Thyroid gland (tissue), 4 donors: ENCODE data around the gene POT1. TPM values are rescaled to one million over a fixed set of nuclear protein-coding genes. Genes with fewer than 3 reads are reported as not detected.

Experiments
- DNase-seq, 2 donors: peaks; one replicate each; pipeline ENCODE4 v3.0.0-alpha.2; 2019
- H3K27ac ChIP-seq, 3 donors: fragments of 200-600 bp; sonication (generic); 1 replicate in 2 of 3; 2 replicates in 1 of 3; pipeline ENCODE4 v1.5.1; 2016 to 2019; ENCODE audit warnings: mild to moderate bottlenecking in 1 of 3, moderate library complexity in 1 of 3
- H3K27me3 ChIP-seq: fragments of 200-600 bp; sonication (generic); one replicate; pipeline ENCODE4 v1.5.1; 2019
- H3K36me3 ChIP-seq, 2 donors: fragments of 200-600 bp; sonication (generic); one replicate each; pipeline ENCODE4 v1.5.1; 2016 to 2019
- H3K4me1 ChIP-seq, 2 donors: fragments of 200-600 bp; sonication (generic); one replicate each; pipeline ENCODE4 v1.5.1; 2017 to 2019
- H3K4me3 ChIP-seq, 3 donors: fragments of 200-600 bp; sonication (generic); replicated peaks in 1 of 3; 1 replicate in 2 of 3; 2 replicates in 1 of 3; pipeline ENCODE4 v1.5.1; 2016; ENCODE audit warnings: mild to moderate bottlenecking in 1 of 3
- H3K9me3 ChIP-seq: fragments of 200-600 bp; sonication (generic); one replicate; pipeline ENCODE4 v1.5.1; 2017
- CTCF ChIP-seq, 6 experiments: fragments of 200-600 bp in 3 of 6; fragments of 450-650 bp in 3 of 6; sonication (generic) in 3 of 6; IDR thresholded peaks; one replicate each; pipeline ENCODE4 v1.5.1; 2016 to 2019; ENCODE audit warnings: antibody characterized with exemption in 6 of 6, mild to moderate bottlenecking in 2 of 6, inconsistent platforms in 1 of 6, moderate library complexity in 1 of 6
- POLR2A ChIP-seq, 2 donors: fragments of 450-650 bp; IDR thresholded peaks; one replicate each; pipeline ENCODE4 v1.6.1; 2017; ENCODE audit warnings: antibody characterized with exemption in 2 of 2, mild to moderate bottlenecking in 2 of 2, moderate library complexity in 1 of 2
- WGBS, 2 donors: methylation state at CpG; one replicate each; pipeline ENCODE4 v1.1.5; 2017; 5-methylcytosine and 5-hydroxymethylcytosine counted together
- intact Hi-C: fragments of 100-400 bp; cut with DNase I; formaldehyde crosslinking; loops from one replicate; pipeline ENCODE4 v1.15.1; 2023
- total RNA-seq, 4 donors: library from RNA; depleted of rRNA; stranded (reverse); fragments of >200 nt; gene quantifications; one replicate each; pipeline ENCODE4 v1.2.3, GENCODE V29; 2016

POT1 gene
- total RNA-seq, 4 donors from 2014 or later: 30.6 to 48.4 (median 35.4) TPM

- Histone ChIP-seq H3K9me3 (no peaks in the 10 kb centered on the region), H3K36me3 (no peaks in the 10 kb centered on the region), H3K4me3 (no peak overlapping the region), H3K4me1 (no peaks in the 10 kb centered on the region), H3K27ac (no peak overlapping the region), H3K27me3 (no peaks in the 10 kb centered on the region)
- intact Hi-C loops: no loop called here
- TF ChIP-seq CTCF (IDR thresholded peaks at IDR 0.05): no peak
- no peak for TF ChIP-seq POLR2A (IDR thresholded peaks at IDR 0.05)
- no peak for DNase-seq
Measured at GRCh38 chr7:124954790-124955189, 25.2 kb upstream of the POT1 start.

- intact Hi-C loops: no loop called here
- DNase-seq: no peak
- Histone ChIP-seq H3K27ac (no peak overlapping the region), H3K4me3 (no peak overlapping the region), H3K27me3 (no peaks in the 10 kb centered on the region), H3K36me3 (no peaks in the 10 kb centered on the region), H3K9me3 (no peaks in the 10 kb centered on the region), H3K4me1 (no peaks in the 10 kb centered on the region)
- 97 to 98% methylated on average over 3 of the region's 3 CpGs for WGBS, 2 donors
- TF ChIP-seq CTCF (IDR thresholded peaks at IDR 0.05) (no peak), POLR2A (IDR thresholded peaks at IDR 0.05) (no peak)
Measured at GRCh38 chr7:124945680-124946079, 16.1 kb upstream of the POT1 start.

GRCh38 chr7:124943472-124943871 is 13.8 kb upstream of the POT1 start:
- no peaks in the 10 kb centered on the region for H3K36me3 ChIP-seq
- no peaks in the 10 kb centered on the region for H3K27me3 ChIP-seq
- intact Hi-C loops: no loop called here
- no peak overlapping the region for H3K4me3 ChIP-seq
- H3K4me1 ChIP-seq: no peaks in the 10 kb centered on the region
- H3K27ac ChIP-seq: no peak overlapping the region
- no peak for DNase-seq
- TF ChIP-seq POLR2A (IDR thresholded peaks at IDR 0.05) (no peak), CTCF (IDR thresholded peaks at IDR 0.05) (no peak)
- H3K9me3 ChIP-seq: no peaks in the 10 kb centered on the region
- 86 to 88% methylated on average over 2 of the region's 2 CpGs for WGBS, 2 donors

GRCh38 chr7:124942399-124942798 is 12.8 kb upstream of the POT1 start:
- Histone ChIP-seq H3K36me3 (no peaks in the 10 kb centered on the region), H3K9me3 (no peaks in the 10 kb centered on the region), H3K4me3 (no peak overlapping the region), H3K4me1 (no peaks in the 10 kb centered on the region), H3K27me3 (no peaks in the 10 kb centered on the region), H3K27ac (no peak overlapping the region)
- 68 to 75% methylated on average over 4 of the region's 4 CpGs for WGBS, 2 donors
- no peak for DNase-seq
- no peak for TF ChIP-seq POLR2A (IDR thresholded peaks at IDR 0.05)
- TF ChIP-seq CTCF (IDR thresholded peaks at IDR 0.05): no peak
- intact Hi-C loops: no loop called here

GRCh38 chr7:124940306-124940705 is 10.7 kb upstream of the POT1 start:
- Histone ChIP-seq H3K4me3 (no peak overlapping the region), H3K4me1 (no peaks in the 10 kb centered on the region), H3K9me3 (no peaks in the 10 kb centered on the region), H3K27me3 (no peaks in the 10 kb centered on the region), H3K27ac (no peak overlapping the region), H3K36me3 (no peaks in the 10 kb centered on the region)
- 73 to 84% methylated on average over 2 of the region's 2 CpGs for WGBS, 2 donors
- TF ChIP-seq CTCF (IDR thresholded peaks at IDR 0.05) (no peak), POLR2A (IDR thresholded peaks at IDR 0.05) (no peak)
- no peak for DNase-seq
- intact Hi-C loops: no loop called here
